Fibroblast of pulmonary artery (primary cell): ENCODE measurements around the gene DMPK.
"Not testable (repeated sequence)": the region's sequence is repeated elsewhere in the genome, so short reads cannot be mapped to it uniquely, and the experiment has no call there.

Source experiments
- DNase-seq: peaks from one replicate; pipeline ENCODE4 v3.0.0-alpha.2; 2010; ENCODE audit warnings: low read depth
- H3K4me3 ChIP-seq: replicated peaks from 2 replicates; pipeline ENCODE4 v1.5.1; 2011; ENCODE audit warnings: low read depth, mild to moderate bottlenecking, control low read depth, low read length, moderate library complexity
- TF ChIP-seq, protein P1 (sequence below): IDR thresholded peaks from 2 replicates; pipeline ENCODE4 v1.5.1; 2011; ENCODE audit warnings: mild to moderate bottlenecking, control low read depth, low read length, inconsistent platforms; ENCODE audit errors: missing control alignments

DMPK gene

DNA sequence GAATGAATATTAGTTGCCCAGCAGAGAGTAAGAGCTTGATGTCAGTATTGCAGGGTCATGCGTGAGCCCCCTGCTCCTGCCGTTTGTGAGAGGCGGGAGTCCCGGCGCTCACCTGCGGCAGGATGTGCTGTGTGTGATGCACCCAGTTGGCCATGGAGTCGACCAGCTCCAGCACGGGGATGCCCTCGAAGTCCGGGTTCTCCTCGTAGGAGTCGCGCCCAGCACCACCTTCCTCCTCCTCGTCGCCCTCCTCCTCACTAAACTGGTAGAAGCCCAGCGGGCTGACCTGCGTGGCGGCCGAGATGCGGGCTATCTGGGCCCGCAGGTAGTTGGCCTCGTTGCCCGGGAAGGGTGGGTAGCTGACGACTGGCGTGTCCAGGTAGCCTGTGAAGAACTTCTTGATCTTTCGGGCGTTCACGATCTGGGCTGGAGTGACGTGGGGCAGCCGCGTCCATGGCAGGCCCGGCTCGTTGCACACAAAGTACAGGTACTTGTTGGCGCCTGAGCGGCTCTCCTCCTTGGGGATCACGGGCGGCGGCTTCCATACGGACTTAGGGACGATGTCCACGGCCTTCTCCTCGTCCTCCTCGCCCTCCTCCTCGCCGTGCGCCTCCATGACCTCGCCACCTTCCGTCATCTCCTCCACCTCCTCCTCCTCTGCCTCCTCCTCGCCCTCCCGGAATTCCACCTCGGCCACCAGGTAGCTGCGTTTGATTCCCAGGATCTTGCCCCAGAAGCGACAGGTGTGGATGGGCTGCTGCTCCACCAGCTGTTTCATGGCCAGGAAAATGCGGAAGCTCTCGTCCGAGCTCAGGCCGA, 22.1 kb upstream of the DMPK start:
- TF ChIP-seq, protein P1, sequence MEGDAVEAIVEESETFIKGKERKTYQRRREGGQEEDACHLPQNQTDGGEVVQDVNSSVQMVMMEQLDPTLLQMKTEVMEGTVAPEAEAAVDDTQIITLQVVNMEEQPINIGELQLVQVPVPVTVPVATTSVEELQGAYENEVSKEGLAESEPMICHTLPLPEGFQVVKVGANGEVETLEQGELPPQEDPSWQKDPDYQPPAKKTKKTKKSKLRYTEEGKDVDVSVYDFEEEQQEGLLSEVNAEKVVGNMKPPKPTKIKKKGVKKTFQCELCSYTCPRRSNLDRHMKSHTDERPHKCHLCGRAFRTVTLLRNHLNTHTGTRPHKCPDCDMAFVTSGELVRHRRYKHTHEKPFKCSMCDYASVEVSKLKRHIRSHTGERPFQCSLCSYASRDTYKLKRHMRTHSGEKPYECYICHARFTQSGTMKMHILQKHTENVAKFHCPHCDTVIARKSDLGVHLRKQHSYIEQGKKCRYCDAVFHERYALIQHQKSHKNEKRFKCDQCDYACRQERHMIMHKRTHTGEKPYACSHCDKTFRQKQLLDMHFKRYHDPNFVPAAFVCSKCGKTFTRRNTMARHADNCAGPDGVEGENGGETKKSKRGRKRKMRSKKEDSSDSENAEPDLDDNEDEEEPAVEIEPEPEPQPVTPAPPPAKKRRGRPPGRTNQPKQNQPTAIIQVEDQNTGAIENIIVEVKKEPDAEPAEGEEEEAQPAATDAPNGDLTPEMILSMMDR: no peak
- no peak for DNase-seq
- H3K4me3 ChIP-seq: no peak overlapping the region

DNA sequence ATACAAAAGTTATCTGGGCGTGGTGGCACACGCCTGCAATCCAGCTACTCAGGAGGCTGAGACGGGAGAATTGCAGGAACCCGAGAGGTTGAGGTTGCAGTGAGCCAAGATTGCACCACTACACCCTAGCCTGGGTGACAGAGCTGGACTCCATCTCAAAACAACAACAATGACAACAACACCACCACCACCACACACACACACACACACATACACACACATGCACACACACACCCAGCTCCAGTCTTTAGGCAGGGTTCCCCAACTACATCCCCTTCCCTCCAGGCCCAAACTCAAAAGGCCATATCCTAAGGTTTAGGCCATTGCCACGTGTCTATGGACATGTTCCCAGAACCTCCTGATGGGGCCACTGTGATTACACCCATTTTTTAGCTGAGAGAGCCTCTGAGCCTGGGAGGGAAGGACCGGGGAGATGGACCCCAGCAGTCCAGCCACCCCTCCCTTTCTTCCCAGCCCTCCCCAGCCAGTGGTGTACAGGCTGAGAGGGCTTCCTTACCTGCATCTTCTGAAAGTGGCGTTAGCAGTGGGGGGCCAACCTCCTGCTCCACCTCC, 19.4 kb upstream of the DMPK start:
- no peak for DNase-seq
- TF ChIP-seq, protein P1: no peak
- no peak overlapping the region for H3K4me3 ChIP-seq

DNA sequence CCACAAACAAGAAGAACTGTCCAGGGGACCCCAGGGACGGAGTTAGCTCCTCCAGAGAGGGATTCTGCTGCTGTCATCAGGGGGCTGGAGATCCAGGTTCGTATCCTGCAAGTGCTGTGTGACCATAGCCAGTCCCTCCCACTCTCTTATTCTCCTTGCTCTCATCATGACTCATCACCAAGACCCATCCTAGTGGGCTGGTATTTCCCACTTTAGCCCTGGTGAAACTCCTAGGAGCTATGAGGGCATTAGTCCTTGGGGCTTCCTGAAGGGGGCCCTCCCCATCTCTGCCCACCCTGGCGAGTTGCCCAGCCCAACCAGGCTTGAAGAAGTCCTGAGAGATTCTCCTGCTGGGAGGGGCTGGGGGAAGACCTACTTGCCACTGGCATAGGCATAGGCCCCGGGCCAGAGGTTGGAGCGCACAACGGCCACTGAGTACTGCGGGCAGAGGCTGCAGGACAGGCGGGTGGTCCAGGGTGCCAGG, 17.8 kb upstream of the DMPK start:
- H3K4me3 ChIP-seq: no peak overlapping the region
- TF ChIP-seq, protein P1: no peak
- DNase-seq: peak; percentile 59

DNA sequence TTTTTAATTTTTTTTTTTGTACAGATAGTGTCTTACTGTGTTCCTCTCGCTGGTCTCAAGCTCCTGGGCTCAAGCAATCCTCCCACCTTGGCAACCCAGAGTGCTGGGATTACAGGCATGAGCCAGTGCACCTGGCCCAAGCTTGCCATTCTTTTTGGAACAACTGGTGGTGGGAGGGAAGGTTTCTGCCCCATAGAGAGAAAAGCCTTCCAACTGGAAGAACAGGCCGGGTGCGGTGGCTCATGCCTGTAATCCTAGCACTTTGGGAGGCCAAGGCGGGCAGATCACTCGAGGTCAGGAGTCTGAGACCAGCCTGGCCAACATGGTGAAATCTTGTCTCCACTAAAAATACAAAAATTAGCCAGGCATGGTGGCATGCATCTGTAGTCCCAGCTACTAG, 17.3 kb upstream of the DMPK start:
- not testable (repeated sequence) for H3K4me3 ChIP-seq, DNase-seq

DNA sequence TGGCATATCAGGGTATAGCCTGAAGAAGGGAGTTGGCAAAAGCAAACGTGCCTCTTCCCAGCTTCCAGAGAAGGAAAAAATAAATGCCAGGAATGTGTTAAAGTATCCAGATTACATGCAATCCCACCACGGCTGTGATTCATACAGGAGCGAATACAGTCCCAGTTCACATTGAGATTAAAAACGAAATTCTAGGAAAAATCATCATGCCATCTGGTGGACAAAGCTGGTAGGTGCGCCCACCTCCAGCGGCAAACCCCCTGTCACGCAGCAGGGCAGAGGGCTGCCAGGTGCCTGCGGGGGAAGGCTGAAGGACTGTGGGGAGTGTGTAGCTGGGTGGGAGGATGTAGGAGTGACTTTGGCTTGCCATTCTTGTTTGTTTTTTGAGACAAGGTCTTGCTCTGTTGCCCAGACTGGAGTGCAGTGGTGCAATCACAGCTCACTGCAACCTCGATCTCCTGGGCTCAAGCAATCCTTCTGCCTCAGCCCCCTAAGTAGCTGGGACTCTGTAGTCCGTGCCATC, 16.8 kb upstream of the DMPK start:
- DNase-seq: peak; percentile 86
- no peak overlapping the region for H3K4me3 ChIP-seq
- TF ChIP-seq, protein P1: peak; percentile 72

GRCh38 chr19:45794627-45795026, 12.3 kb upstream of the DMPK start:
- H3K4me3 ChIP-seq: no peak overlapping the region
- no peak for DNase-seq
- TF ChIP-seq, protein P1: no peak

- no peak overlapping the region for H3K4me3 ChIP-seq
- DNase-seq: no peak
- TF ChIP-seq, protein P1: no peak
Observed at GRCh38 chr19:45793876-45794275, 11.6 kb upstream of the DMPK start.
